ENCODE measurements around the gene TBL1XR1.
"Not testable (repeated sequence)": the region's sequence is repeated elsewhere in the genome, so short reads cannot be mapped to it uniquely, and the experiment has no call there.

The TBL1XR1 gene

GRCh38 chr3:177179281-177180067 lies 17.8 kb downstream of the TBL1XR1 start:
- DNase-seq, result no peak

GRCh38 chr3:177177749-177178221 lies 19.5 kb downstream of the TBL1XR1 start:
- no peak for DNase-seq

GRCh38 chr3:177174607-177175170 lies 22.6 kb downstream of the TBL1XR1 start:
- DNase-seq, result no peak

GRCh38 chr3:177169936-177170722 lies 27.2 kb downstream of the TBL1XR1 start:
- no peak for DNase-seq

GRCh38 chr3:177168431-177168830 lies 28.9 kb downstream of the TBL1XR1 start:
- no peak for DNase-seq

GRCh38 chr3:177162742-177163141 lies 34.5 kb downstream of the TBL1XR1 start:
- no peak for DNase-seq

- not testable (repeated sequence) for DNase-seq
These were observed 35.7 kb downstream of the TBL1XR1 start for GRCh38 chr3:177161603-177162002.

GRCh38 chr3:177158461-177158860 lies 38.8 kb downstream of the TBL1XR1 start:
- no peak for DNase-seq

- DNase-seq, result no peak
These were observed 39.8 kb downstream of the TBL1XR1 start for GRCh38 chr3:177157492-177157891.

GRCh38 chr3:177154733-177155132 lies 42.5 kb downstream of the TBL1XR1 start:
- no peak for DNase-seq

- peak; percentile 24 for DNase-seq
These were observed 46.2 kb downstream of the TBL1XR1 start for GRCh38 chr3:177150970-177151627.

- DNase-seq, result no peak
These were observed 46.9 kb downstream of the TBL1XR1 start for GRCh38 chr3:177150218-177150916.

- no peak for DNase-seq
These were observed 48.2 kb downstream of the TBL1XR1 start for GRCh38 chr3:177149106-177149505.

- DNase-seq, result no peak
These were observed 49.5 kb downstream of the TBL1XR1 start for GRCh38 chr3:177147790-177148189.

- no peak for DNase-seq
These were observed 50.6 kb downstream of the TBL1XR1 start for GRCh38 chr3:177146646-177147045.

- DNase-seq, result no peak
These were observed 51.3 kb downstream of the TBL1XR1 start for GRCh38 chr3:177145954-177146353.

- no peak for DNase-seq
These were observed 51.9 kb downstream of the TBL1XR1 start for GRCh38 chr3:177145381-177145780.

GRCh38 chr3:177144922-177145321 lies 52.4 kb downstream of the TBL1XR1 start:
- DNase-seq, result no peak

- DNase-seq, result no peak
These were observed 55.2 kb downstream of the TBL1XR1 start for GRCh38 chr3:177141899-177142646.

GRCh38 chr3:177141471-177141870 lies 55.8 kb downstream of the TBL1XR1 start:
- peak; percentile 52 for DNase-seq

- not testable (repeated sequence) for DNase-seq
These were observed 58.1 kb downstream of the TBL1XR1 start for GRCh38 chr3:177139220-177139619.

All from DMS 273 treated with DMSO at 0.1 percent for 48 hours (cell line).